Measurements from ENCODE around the gene SORL1. TPM values are rescaled to one million over a fixed set of nuclear protein-coding genes. Genes with fewer than 3 reads are reported as not detected.

SORL1 gene
- total and polyA plus RNA-seq, 9 of the 15 experiments (the other 6 are each of a cell fraction or from before 2014, with no cell fraction given): 0.01 to 0.66 TPM; not detected in 7

GRCh38 chr11:121463689-121464335 lies 11.7 kb downstream of the SORL1 start:
- DNase-seq (ENCODE audit: extremely low read depth in 1 of 4, low spot score in 3 of 4) (no peak), ATAC-seq (no peak), FAIRE-seq (no peak)
- no peaks in the 10 kb centered on the region for H3K9me3 ChIP-seq (replicated peaks; ENCODE audit: control insufficient read depth, insufficient read depth, low read depth, low read length)
- intact Hi-C loops (cut with micrococcal nuclease) (no loop called here), in situ Hi-C loops (cut with MboI) (no loop called here)
- ChIA-PET POLR2A (no interaction called here), CTCF (ENCODE audit: low intra/inter-chr PET ratio) (no interaction called here)
- no peak overlapping the region for H3K4me2 ChIP-seq (ENCODE audit: insufficient read depth, low read length)
- no peak overlapping the region for H3K9ac ChIP-seq (ENCODE audit: insufficient read depth in 1 of 2, low read depth in 2 of 2, low read length in 2 of 2)
- H2AFZ ChIP-seq (ENCODE audit: low read depth, low read length): no peak overlapping the region
- no peaks in the 10 kb centered on the region for H4K20me1 ChIP-seq (replicated peaks; ENCODE audit: control insufficient read depth, insufficient read depth, low read length)
- H3K4me1 ChIP-seq (replicated peaks in 1 of 2; ENCODE audit: control insufficient read depth in 2 of 2, insufficient read depth in 2 of 2, low read length in 2 of 2): no peaks in the 10 kb centered on the region; a peak in 1 of 5 replicates
- H3K79me2 ChIP-seq (ENCODE audit: control insufficient read depth, insufficient read depth, low read length): no peaks in the 10 kb centered on the region
- H3K36me3 ChIP-seq (ENCODE audit: control insufficient read depth, insufficient read depth, low read length): no peaks in the 10 kb centered on the region
- no TSS peak for BruUV-seq (replicated peaks)
- WGBS (ENCODE audit: insufficient coverage, low coverage, missing lambda C conversion rate): 1% methylated on average over 6 of the region's 6 CpGs
- H3K27me3 ChIP-seq (ENCODE audit: control insufficient read depth in 2 of 2, insufficient read depth in 2 of 2, low read length in 2 of 2): peaks cover 0 to 23% of the 10 kb centered on the region in 2 experiments; a peak in 2 of 5 replicates
- H3K9me1 ChIP-seq (ENCODE audit: control insufficient read depth, insufficient read depth, low read length): no peaks in the 10 kb centered on the region
- no peak overlapping the region for H3K27ac ChIP-seq (ENCODE audit: extremely low read depth, low read depth, low read length)
- no peak overlapping the region for H3K4me3 ChIP-seq
- TF ChIP-seq SETDB1 (IDR thresholded peaks at IDR 0.05; ENCODE audit: low read length) (no peak), ZNF143 (CRISPR knock-in tag; IDR thresholded peaks at IDR 0.05) (no peak), ZFX (CRISPR knock-in tag; IDR thresholded peaks at IDR 0.05) (no peak), TAF15 (IDR thresholded peaks at IDR 0.05; ENCODE audit: low read depth, low read length) (no peak), PHF8 (IDR thresholded peaks at IDR 0.05; ENCODE audit: borderline replicate concordance, low read length) (no peak), SMAD2 (IDR thresholded peaks at IDR 0.05; ENCODE audit: low read depth, low read length) (no peak), POLR2B (IDR thresholded peaks at IDR 0.05; ENCODE audit: low read depth, partially characterized antibody) (no peak), CREM (IDR thresholded peaks at IDR 0.05; ENCODE audit: low read depth) (no peak), ZNF165 (CRISPR knock-in tag; IDR thresholded peaks at IDR 0.05; ENCODE audit: borderline replicate concordance) (no peak), SRSF9 (IDR thresholded peaks at IDR 0.05; ENCODE audit: borderline replicate concordance, low read depth, low read length) (no peak), ZNF695 (CRISPR knock-in tag; IDR thresholded peaks at IDR 0.05) (no peak), MITF (IDR thresholded peaks at IDR 0.05) (no peak), NR0B1 (IDR thresholded peaks at IDR 0.05; ENCODE audit: partially characterized antibody) (no peak), ARID1B (IDR thresholded peaks at IDR 0.05) (no peak), PREB (CRISPR knock-in tag; IDR thresholded peaks at IDR 0.05) (no peak), BCLAF1 (IDR thresholded peaks at IDR 0.05; ENCODE audit: borderline replicate concordance in 1 of 2, control insufficient read depth in 1 of 2, low read depth in 2 of 2, low read length in 1 of 2) (no peak)
